Fibroblast of lung (primary cell): ENCODE measurements around the gene MITD1. TPM values are rescaled to one million over a fixed set of nuclear protein-coding genes. Genes with fewer than 3 reads are reported as not detected.

ENCODE experiments used
- DNase-seq, 2 donors: peaks; one replicate each; pipeline versions ENCODE4 v3.0.0 to v3.0.0-alpha.2; 2010; ENCODE audit warnings: low read depth in 2 of 2
- H2AFZ ChIP-seq: 2 replicates; pipeline ENCODE4 v1.5.1; 2012; ENCODE audit warnings: low read length, control low read depth, inconsistent platforms
- H3K27ac ChIP-seq: 2 replicates; pipeline ENCODE4 v1.5.1; 2011; ENCODE audit warnings: low read length, control low read depth; ENCODE audit not compliant: insufficient read depth
- H3K27me3 ChIP-seq: 2 replicates; pipeline ENCODE4 v1.5.1; 2011; ENCODE audit warnings: mild to moderate bottlenecking, low read length; ENCODE audit not compliant: control insufficient read depth, insufficient read depth
- H3K36me3 ChIP-seq: 2 replicates; pipeline ENCODE4 v1.5.1; 2011; ENCODE audit warnings: low read length; ENCODE audit not compliant: control insufficient read depth, insufficient read depth
- H3K4me1 ChIP-seq: 2 replicates; pipeline ENCODE4 v1.5.1; 2011; ENCODE audit warnings: low read length; ENCODE audit not compliant: control insufficient read depth, insufficient read depth; ENCODE audit errors: extremely low read depth
- H3K4me2 ChIP-seq: 2 replicates; pipeline ENCODE4 v1.5.1; 2011; ENCODE audit warnings: low read length, control low read depth; ENCODE audit not compliant: insufficient read depth; ENCODE audit errors: extremely low read depth
- H3K4me3 ChIP-seq, 4 experiments: fragments of 200-600 bp in 1 of 4; sonication (generic) in 1 of 4; replicated peaks in 1 of 4; 2 replicates each; pipeline ENCODE4 v1.5.1; 2011 to 2016; ENCODE audit warnings: low read length in 4 of 4, low read depth in 3 of 4, mild to moderate bottlenecking in 3 of 4, control low read depth in 2 of 4, inconsistent platforms in 1 of 4, mixed read lengths in 1 of 4; ENCODE audit not compliant: insufficient read depth in 1 of 4; ENCODE audit errors: control extremely low read depth in 1 of 4
- H3K79me2 ChIP-seq: 2 replicates; pipeline ENCODE4 v1.5.1; 2012; ENCODE audit warnings: mild to moderate bottlenecking, low read length, inconsistent platforms; ENCODE audit not compliant: control insufficient read depth, insufficient read depth
- H3K9ac ChIP-seq: 2 replicates; pipeline ENCODE4 v1.5.1; 2011; ENCODE audit warnings: mild to moderate bottlenecking, low read length, control low read depth; ENCODE audit not compliant: insufficient read depth
- H3K9me3 ChIP-seq: 2 replicates; pipeline ENCODE4 v1.5.1; 2012; ENCODE audit warnings: low read depth, low read length; ENCODE audit not compliant: control insufficient read depth, insufficient read depth
- H4K20me1 ChIP-seq: 2 replicates; pipeline ENCODE4 v1.5.1; 2011; ENCODE audit warnings: low read length; ENCODE audit not compliant: control insufficient read depth, insufficient read depth; ENCODE audit errors: extremely low read depth
- CTCF ChIP-seq, 2 donors: IDR thresholded peaks in 1 of 2; conservative IDR thresholded peaks in 1 of 2; 1 replicate in 1 of 2; 2 replicates in 1 of 2; pipeline ENCODE4 v1.5.1; 2011 to 2012; ENCODE audit warnings: low read length in 2 of 2, control low read depth in 1 of 2, inconsistent platforms in 1 of 2, low read depth in 1 of 2, mild to moderate bottlenecking in 1 of 2
- EZH2 ChIP-seq: IDR thresholded peaks from 2 replicates; pipeline ENCODE4 v1.5.1; 2012; ENCODE audit warnings: low read length, control low read depth, mild to moderate bottlenecking; ENCODE audit errors: missing control alignments
- polyA plus RNA-seq, 2 donors: library from polyadenylated mRNA; depleted of rRNA in 1 of 2; stranded (reverse) in 1 of 2; unstranded in 1 of 2; fragments of >200 nt; gene quantifications; 2 replicates each; pipeline ENCODE4 v1.2.1, GENCODE V29; 2011 to 2012; ENCODE audit warnings: missing spikeins in 1 of 2
- total RNA-seq: library from RNA; depleted of rRNA; stranded (reverse); fragments of >200 nt; gene quantifications from 2 replicates; pipeline ENCODE4 v1.2.1, GENCODE V29; 2014

The MITD1 gene
- total and polyA plus RNA-seq, 2 donors (not counting 1 experiment from before 2014, with no cell fraction given): 25.3 to 27.1 TPM

GRCh38 chr2:99158599-99158998, 22.3 kb downstream of the MITD1 start:
- no peaks in the 10 kb centered on the region for H4K20me1 ChIP-seq
- no peak overlapping the region for H3K4me2 ChIP-seq
- no peaks in the 10 kb centered on the region for H3K4me1 ChIP-seq
- H3K9me3 ChIP-seq: no peaks in the 10 kb centered on the region
- H3K36me3 ChIP-seq: no peaks in the 10 kb centered on the region
- no peaks in the 10 kb centered on the region for H3K27me3 ChIP-seq
- no peak overlapping the region for H3K4me3 ChIP-seq
- no peak overlapping the region for H2AFZ ChIP-seq
- H3K27ac ChIP-seq: no peak overlapping the region
- TF ChIP-seq EZH2: no peak
- no peak for TF ChIP-seq CTCF (conservative IDR thresholded peaks at IDR 0.05 in 1 of 2, IDR thresholded peaks at IDR 0.05 in 1 of 2; ENCODE audit: low read depth in 1 of 2, low read length in 2 of 2)
- DNase-seq: no peak
- H3K9ac ChIP-seq: no peak overlapping the region
- H3K79me2 ChIP-seq: no peaks in the 10 kb centered on the region

- Histone ChIP-seq H3K27me3 (no peaks in the 10 kb centered on the region), H3K27ac (no peak overlapping the region), H2AFZ (no peak overlapping the region), H3K9me3 (no peaks in the 10 kb centered on the region), H4K20me1 (no peaks in the 10 kb centered on the region), H3K4me3 (no peak overlapping the region), H3K79me2 (no peaks in the 10 kb centered on the region), H3K36me3 (no peaks in the 10 kb centered on the region), H3K4me2 (no peak overlapping the region), H3K9ac (no peak overlapping the region), H3K4me1 (no peaks in the 10 kb centered on the region)
- no peak for DNase-seq
- no peak for TF ChIP-seq EZH2
- no peak for TF ChIP-seq CTCF (conservative IDR thresholded peaks at IDR 0.05 in 1 of 2, IDR thresholded peaks at IDR 0.05 in 1 of 2; ENCODE audit: low read depth in 1 of 2, low read length in 2 of 2)
These were observed 24.0 kb downstream of the MITD1 start for GRCh38 chr2:99156891-99157290.

GRCh38 chr2:99154643-99155536, 26.0 kb downstream of the MITD1 start, which contains the start of the genes LIPT1 and TSGA10:
Gene LIPT1 (plus strand): TSS chr2:99154967. CDS start chr2:99161958, 6,991 bp downstream.
Gene TSGA10 (minus strand): TSS chr2:99154942. CDS start chr2:99109439, 45,503 bp downstream.
- Histone ChIP-seq H3K4me1 (no peaks in the 10 kb centered on the region), H3K9me3 (no peaks in the 10 kb centered on the region), H3K27ac (peak within 1 kb of the TSS; percentile 90), H3K27me3 (no peaks in the 10 kb centered on the region), H3K9ac (peak within 1 kb of the TSS; percentile 78), H3K79me2 (no peaks in the 10 kb centered on the region), H4K20me1 (no peaks in the 10 kb centered on the region), H3K36me3 (no peaks in the 10 kb centered on the region), H3K4me2 (peak within 1 kb of the TSS; percentile 98), H2AFZ (peak within 1 kb of the TSS; percentile 96), H3K4me3 (peak within 1 kb of the TSS; percentile 79 to 97 (median 94))
- TF ChIP-seq EZH2 (no peak), CTCF (conservative IDR thresholded peaks at IDR 0.05 in 1 of 2, IDR thresholded peaks at IDR 0.05 in 1 of 2; ENCODE audit: low read depth in 1 of 2, low read length in 2 of 2) (peak in 1 of 2 donors; percentile 22)
- peak; percentile 91 for DNase-seq
